Smooth muscle cell of the pulmonary artery (primary cell): ENCODE measurements around the gene NDUFB1. TPM values are rescaled to one million over a fixed set of nuclear protein-coding genes. Genes with fewer than 3 reads are reported as not detected.

Source experiments
- total RNA-seq: library from RNA; depleted of rRNA; stranded (reverse); fragments of >200 nt; gene quantifications from 2 replicates; pipeline ENCODE4 v1.2.3, GENCODE V29; 2014

NDUFB1 gene
- 64.1 and 122 TPM in 2 replicates for total RNA-seq

GRCh38 chr14:92121670-92122350 lies at the start of gene NDUFB1, which contains the start of gene CPSF2:
Gene NDUFB1, minus strand, starts transcription at chr14:92121706. Its CDS starts 4,069 bp downstream, at chr14:92117637.
Gene CPSF2, plus strand, starts transcription at chr14:92121969. Its CDS starts 9,016 bp downstream, at chr14:92130985.

GRCh38 chr14:92106143-92106926 lies 15.2 kb downstream of the NDUFB1 start, which contains the start of gene ATXN3:
Gene ATXN3, minus strand, starts transcription at chr14:92106582. Its CDS starts 30 bp downstream, at chr14:92106552.

Other genes with a start within 250 kb of the NDUFB1 start
- gene FBLN5, start 174.0 kb downstream of the NDUFB1 start, total RNA-seq, result 54.9 and 65.9 TPM in 2 replicates
- 54.8 and 56.4 TPM in 2 replicates for gene TRIP11, start 81.6 kb downstream of the NDUFB1 start, total RNA-seq
- 38.6 and 39.4 TPM in 2 replicates for gene ATXN3, start 15.1 kb downstream of the NDUFB1 start, total RNA-seq
- gene CPSF2, start 263 bp upstream of the NDUFB1 start, total RNA-seq, result 44.5 and 45.0 TPM in 2 replicates
- gene SLC24A4, start 201.5 kb upstream of the NDUFB1 start, total RNA-seq, result not detected in 2 replicates